HG02870 (cell line): Measurements from ENCODE around the gene NT5DC1.
A peak's percentile ranks its signal among the peaks of the same experiment; 100 is the strongest.
"Not testable (repeated sequence)": the region's sequence is repeated elsewhere in the genome, so short reads cannot be mapped to it uniquely, and the experiment has no call there.

ENCODE experiments used
- ATAC-seq: cut with Tn5 transposase; IDR thresholded peaks from one replicate; pipeline ENCODE4 v1.9.1; 2021; ENCODE audit warnings: mild to moderate bottlenecking, moderate library complexity; ENCODE audit not compliant: unreplicated experiment

The NT5DC1 gene

GRCh38 chr6:116088946-116089345, 11.7 kb upstream of the NT5DC1 start:
- no peak for ATAC-seq

GRCh38 chr6:116090251-116090650, 10.4 kb upstream of the NT5DC1 start:
- ATAC-seq, result peak; percentile 74

DNA sequence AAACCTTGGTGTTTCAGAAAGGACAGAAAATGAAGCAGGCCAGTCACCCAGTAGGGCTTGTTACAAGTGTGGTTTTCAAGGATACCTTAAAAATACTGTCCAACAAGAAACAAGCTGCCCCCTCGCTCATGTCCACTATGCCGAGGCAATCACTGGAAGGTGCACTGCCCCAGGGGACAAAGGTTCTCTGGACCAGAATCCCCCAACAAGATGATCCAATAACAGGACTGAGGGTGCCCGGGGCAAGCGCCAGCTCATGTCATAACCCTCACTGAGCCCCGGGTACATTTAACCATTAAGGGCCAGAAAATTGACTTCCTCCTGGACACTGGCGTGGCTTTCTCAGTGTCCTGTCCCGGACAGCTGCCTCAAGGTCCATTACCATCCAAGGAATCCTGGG, 6.6 kb upstream of the NT5DC1 start:
- no peak for ATAC-seq

DNA sequence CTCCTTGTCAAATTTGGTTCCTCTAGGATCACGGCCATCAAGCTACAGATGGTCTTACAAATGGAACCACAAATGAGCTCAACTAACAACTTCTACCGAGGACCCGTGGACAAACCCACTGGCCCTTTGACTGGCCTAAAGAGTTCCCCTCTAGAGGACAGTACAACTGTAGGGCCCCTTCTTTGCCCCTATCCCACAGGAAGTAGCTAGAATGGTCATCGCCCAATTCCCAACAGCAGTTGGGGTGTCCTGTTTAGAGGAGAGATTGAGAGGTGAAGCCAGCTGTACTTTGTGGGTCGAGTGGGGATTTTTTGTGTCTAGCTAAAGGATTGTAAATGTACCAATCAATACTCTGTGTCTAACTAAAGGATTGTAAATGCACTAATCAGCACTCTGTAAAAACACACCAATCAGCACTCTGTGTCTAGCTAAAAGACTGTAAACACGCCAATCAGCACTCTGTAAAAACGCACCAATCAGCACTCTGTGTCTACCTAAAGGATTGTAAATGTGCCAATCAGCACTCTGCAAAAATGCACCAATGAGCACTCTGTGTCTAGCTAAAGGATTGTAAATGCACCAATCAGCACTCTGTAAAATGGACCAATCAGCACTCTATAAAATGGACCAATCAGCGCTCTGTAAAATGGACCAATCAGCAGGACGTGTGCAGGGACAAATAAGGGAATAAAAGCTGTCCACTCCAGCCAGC, 4.4 kb upstream of the NT5DC1 start:
- ATAC-seq, result not testable (repeated sequence)

DNA sequence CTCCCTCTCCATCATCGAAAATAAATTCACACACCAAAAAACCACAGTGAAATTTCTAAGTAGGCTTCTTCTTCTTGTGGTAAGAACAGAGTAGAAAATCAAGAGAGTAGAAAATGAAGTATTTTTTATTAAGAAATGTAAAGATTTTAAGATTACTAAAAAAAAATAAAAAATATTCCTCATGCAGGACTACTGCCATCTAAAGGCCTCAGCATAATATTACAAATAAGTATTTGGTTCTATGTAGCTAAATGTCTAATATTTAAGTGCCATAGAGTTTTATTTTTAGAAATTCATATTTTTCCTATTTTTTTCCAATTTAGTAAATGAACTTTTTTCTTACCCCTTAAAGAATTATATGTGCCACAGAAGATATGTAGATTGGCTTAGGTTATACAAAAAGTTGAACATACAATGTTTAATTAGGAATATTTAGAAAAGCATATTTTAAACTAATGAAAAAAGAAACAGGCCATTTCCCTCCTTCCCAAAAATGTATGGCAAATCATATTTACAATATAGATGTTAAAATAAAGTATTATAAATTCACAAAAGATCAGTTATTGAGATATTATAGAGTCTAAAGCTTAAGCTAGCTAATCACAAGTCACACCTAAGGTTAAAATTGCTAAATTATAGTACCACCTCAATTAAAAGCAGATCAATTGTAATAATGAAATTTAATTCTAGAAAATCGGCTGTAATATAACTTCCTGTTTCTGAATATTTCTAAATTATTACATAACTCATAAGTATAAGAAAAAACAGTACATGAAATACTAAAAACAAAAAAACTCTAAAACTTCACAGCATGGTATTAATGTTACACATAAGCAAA, 3.5 kb upstream of the NT5DC1 start:
- ATAC-seq, result no peak

DNA sequence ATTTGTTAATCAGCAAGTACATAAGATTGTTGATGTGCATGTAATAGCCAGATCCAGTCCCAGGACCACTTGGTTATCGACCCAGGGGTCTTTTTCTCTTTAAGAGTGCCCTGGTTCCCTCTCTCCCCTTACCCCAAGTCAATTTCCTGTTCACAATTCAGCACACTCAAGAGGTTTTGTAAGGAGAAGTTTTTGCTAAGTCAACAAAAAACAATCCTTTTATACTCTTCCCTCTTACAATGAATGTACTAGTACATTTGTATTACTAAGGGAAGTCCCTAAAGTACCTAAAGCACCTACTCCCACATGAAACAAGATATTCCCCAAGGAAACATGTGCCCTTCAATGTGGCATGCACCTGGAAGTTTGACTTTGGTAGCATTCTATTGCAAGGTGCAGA, 1.6 kb upstream of the NT5DC1 start:
- ATAC-seq, result no peak

DNA sequence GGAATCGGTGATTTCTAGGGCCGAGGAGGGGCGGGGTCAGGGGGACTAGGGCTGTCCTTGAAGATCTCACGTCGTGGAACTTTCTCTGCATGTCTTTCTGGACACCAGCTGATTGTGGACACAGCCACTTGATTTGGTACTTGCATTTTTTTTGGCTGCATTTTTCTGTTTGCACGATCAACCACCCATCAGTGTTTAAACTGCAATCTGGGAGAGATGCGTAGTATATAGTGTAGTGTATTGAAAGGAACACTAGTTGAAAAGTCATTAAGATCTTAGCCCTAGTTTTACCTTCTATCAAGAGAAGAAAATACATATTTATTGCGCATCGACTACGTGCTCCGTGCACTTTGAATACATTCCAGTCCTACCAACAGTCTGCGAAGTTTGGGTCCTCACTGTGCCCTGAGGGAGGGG, 657 bp downstream of the NT5DC1 start:
- no peak for ATAC-seq

GRCh38 chr6:116101790-116102189, 1.1 kb downstream of the NT5DC1 start:
- ATAC-seq, result no peak

GRCh38 chr6:116102873-116103272, 2.2 kb downstream of the NT5DC1 start:
- ATAC-seq, result no peak

DNA sequence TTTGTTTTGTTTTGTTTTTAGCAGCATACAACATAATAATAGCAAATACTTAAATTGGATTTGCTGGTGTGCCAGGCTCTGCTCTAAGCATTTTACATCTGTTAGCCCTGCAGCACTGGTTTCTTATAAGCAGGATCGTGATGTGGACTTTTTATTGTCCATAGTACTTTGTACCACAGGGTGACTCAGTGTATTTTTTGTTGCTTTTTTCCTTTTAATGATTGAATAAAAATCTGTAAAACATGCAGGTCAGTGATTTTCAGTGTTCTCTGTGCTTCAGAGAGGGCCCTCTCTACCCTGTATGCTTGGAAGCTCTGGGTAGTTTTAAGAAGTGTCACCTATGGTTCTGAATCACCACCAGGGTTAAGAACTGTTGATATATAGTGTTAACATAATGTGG, 4.0 kb downstream of the NT5DC1 start:
- ATAC-seq, result no peak

- no peak for ATAC-seq
Measured at GRCh38 chr6:116105247-116105646, 4.6 kb downstream of the NT5DC1 start.

- no peak for ATAC-seq
Measured at GRCh38 chr6:116106146-116106545, 5.5 kb downstream of the NT5DC1 start.

DNA sequence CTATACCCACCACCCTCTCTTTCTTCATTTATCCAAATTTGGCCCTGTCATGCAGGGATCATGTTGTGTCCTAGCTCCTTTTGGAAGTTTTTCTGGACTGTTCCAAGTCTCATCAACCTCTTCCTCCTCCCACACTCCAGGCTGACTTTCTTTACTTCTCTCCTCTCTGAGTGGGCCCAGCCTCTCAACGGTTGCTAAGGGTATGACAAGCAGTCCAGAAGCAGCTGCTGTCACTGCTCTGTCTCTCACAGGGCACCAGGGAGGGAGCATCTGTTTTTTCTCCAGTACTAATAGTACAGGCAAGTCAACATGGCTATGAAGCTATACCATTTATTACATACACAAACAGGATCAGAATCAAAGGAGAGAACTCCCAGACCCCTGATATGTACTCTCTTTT, 8.2 kb downstream of the NT5DC1 start:
- no peak for ATAC-seq

DNA sequence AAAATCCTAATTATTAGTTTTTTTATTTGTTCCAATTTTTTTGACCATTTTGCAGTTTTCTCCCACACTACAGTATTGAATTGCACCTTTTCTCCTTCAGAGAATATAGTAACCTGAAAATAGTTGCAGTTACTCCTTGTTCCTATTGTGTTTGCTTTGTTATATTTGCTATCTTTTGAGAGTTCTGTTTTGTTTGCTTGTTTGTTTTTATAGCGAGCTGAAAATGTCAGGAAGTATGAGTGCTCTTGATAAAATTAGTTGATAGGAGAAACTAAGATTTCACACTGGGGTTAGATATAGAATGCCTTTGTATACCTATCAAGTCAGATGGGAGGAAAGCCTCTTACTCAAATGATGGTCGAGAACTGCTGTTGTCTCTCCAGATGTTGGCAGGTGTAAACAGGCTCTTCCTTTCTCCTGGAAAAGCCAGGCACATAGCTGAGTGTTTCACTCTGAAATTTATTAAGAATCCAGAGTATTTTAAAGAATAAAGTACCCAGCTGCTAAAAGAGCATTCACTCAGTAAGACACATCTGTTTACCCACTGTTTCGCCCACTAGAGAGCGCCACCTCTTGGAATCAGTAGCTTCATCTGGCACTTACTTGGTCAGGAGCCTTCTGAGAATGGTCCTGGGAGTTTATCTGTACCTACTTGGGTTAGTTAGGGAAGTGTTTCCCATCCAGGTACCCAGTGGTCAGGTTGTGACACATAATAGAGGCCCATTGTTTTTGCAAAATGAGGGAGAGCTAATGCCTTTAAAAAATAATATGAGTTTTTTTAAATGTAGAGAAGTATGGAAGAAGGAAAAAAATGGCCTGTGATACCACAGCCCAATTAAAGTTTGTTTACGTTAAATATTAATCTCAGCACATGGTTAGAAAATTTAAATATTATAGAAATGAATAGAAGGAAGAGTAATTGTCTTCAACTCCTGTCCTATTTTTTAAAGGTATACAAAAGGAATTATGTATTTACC, 11.2 kb downstream of the NT5DC1 start:
- ATAC-seq, result peak; percentile 72

DNA sequence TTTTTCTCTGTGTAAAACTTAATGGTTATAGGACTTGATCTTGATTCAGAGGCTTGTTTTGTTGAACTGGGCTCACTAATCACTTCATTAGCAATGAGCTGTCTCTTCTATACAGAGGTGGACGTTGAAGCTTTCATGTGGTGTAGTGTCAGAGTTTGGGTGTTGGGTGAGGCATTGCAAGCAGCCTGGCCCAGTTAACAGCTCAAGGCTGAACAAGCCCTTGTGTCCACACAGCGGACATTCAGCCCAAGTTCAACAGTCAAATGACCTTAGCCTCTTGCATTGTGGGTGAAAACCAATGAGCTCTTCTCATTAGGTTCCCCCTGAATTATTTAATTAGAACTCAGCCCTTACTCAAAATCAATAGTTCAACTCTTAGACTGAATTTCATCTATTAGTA, 12.7 kb downstream of the NT5DC1 start:
- ATAC-seq, result no peak

- no peak for ATAC-seq
Measured at GRCh38 chr6:116115781-116116180, 15.1 kb downstream of the NT5DC1 start.

DNA sequence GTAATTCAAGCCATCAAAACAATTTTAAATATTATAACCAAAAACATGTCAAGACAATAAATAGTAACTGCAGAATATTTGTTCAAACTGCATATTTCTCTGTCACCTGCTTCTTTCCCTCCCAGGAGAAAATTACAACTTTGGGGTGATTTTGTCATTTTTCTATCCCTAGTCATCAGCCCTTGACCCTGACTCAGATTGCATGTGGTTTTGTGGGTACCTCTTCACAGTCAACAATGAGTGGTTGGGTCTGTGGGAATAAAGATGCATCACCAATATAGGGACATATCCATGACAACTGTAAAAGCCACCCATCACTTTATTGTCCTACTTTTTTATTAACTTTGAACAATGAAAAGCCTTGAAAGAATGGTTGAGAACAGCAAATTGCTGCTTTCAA, 18.0 kb downstream of the NT5DC1 start:
- no peak for ATAC-seq

DNA sequence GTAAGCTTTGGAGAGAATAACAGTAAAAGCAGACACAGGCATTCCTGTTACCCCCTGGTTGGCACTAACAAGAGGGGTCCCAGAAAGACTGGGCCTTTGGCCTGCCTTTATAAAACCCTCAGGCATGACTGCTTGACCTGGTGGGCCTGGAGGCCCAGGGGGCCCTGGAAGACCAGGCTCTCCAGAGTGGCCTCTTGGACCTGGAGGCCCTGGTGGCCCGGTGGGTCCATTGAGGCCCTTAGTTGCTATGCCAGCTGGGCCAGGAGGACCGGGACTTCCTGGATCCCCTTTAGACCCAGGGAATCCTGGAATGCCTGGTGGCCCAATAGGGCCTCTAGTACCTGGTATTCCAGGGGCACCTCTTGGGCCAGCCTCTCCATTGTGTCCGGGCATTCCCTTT, 19.8 kb downstream of the NT5DC1 start:
- no peak for ATAC-seq

DNA sequence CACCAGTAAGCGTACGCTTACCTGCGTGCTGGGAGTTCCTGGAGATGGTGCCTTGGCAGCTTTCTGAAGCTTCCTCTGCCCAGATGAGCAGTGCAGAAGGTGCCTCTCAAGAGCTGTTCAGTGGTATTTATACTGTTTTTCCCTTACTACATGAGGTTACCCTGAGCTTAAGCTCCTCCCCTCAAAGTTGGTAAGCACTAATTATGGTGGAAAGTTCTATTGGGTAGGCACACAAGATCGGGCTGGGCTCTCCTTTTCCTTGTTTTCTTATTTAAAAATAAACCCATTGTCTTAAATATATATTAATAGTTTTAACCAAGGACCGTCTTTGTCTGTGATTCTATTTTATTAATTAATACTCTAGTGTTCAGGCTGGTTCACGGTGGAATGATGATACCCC, 25.4 kb downstream of the NT5DC1 start, which contains the start of gene COL10A1:
TSS of gene COL10A1 (minus strand) at position 101 of the 400 bp plus-strand sequence. CDS start 640 bp downstream, outside the sequence.
- ATAC-seq, result no peak

- no peak for ATAC-seq
Measured at GRCh38 chr6:116127771-116128493, 27.3 kb downstream of the NT5DC1 start.
